H1 (cell line): Measurements from ENCODE around the gene MORC2. TPM values are rescaled to one million over a fixed set of nuclear protein-coding genes. Genes with fewer than 3 reads are reported as not detected.

Experiments used
- CTCF ChIA-PET: fragments of 300-600 bp; sonication (Branson Sonifier 250); formaldehyde crosslinking; loops from one replicate; lab custom pipeline; 2021; ENCODE audit not compliant: partially characterized antibody; lab: Charles Lee
- POLR2A ChIA-PET: fragments of 300-600 bp; sonication (Branson Sonifier 250); formaldehyde crosslinking; loops from one replicate; lab custom pipeline; 2021; ENCODE audit warnings: inconsistent platforms; ENCODE audit not compliant: partially characterized antibody; lab: Charles Lee
- DNase-seq, 2 experiments: peaks; one replicate each; pipeline versions ENCODE4 v3.0.0 to v3.0.0-alpha.2; 2010 to 2022; ENCODE audit warnings: low spot score in 2 of 2, low read depth in 1 of 2, mixed read lengths in 1 of 2
- FAIRE-seq: peaks from 2 replicates; lab custom pipeline; 2011; peaks lifted over from hg19 to GRCh38; lab: Jason Lieb, UNC
- H2AFZ ChIP-seq: 2 replicates; pipeline ENCODE4 v1.8.1; 2012; ENCODE audit warnings: low read length, inconsistent platforms
- H2AK5ac ChIP-seq: 2 replicates; pipeline ENCODE4 v1.6.1; 2013; ENCODE audit warnings: low read depth, low read length
- H2BK120ac ChIP-seq: replicated peaks from 2 replicates; pipeline ENCODE3; 2013; ENCODE audit warnings: low read depth, low read length, inconsistent platforms
- H2BK12ac ChIP-seq: 2 replicates; pipeline ENCODE4 v1.6.1; 2013; ENCODE audit warnings: low read depth, low read length
- H2BK15ac ChIP-seq: 2 replicates; pipeline ENCODE4 v1.6.1; 2013; ENCODE audit warnings: low read length
- H2BK20ac ChIP-seq: 2 replicates; pipeline ENCODE4 v1.6.1; 2013; ENCODE audit warnings: low read length
- H2BK5ac ChIP-seq: 2 replicates; pipeline ENCODE4 v1.6.1; 2013; ENCODE audit warnings: low read depth, low read length
- H3K14ac ChIP-seq: 2 replicates; pipeline ENCODE4 v1.6.1; 2013; ENCODE audit warnings: inconsistent platforms; ENCODE audit not compliant: insufficient read length
- H3K18ac ChIP-seq: 2 replicates; pipeline ENCODE4 v1.6.1; 2013; ENCODE audit warnings: low read length; ENCODE audit errors: extremely low read depth
- H3K23ac ChIP-seq: 2 replicates; pipeline ENCODE4 v1.6.1; 2013; ENCODE audit warnings: inconsistent platforms; ENCODE audit not compliant: insufficient read length
- H3K23me2 ChIP-seq: 2 replicates; pipeline ENCODE4 v1.6.1; 2013; ENCODE audit warnings: low read depth, low read length
- H3K27ac ChIP-seq: 2 replicates; pipeline ENCODE4 v1.6.1; 2011; ENCODE audit warnings: low read depth, low read length, inconsistent platforms
- H3K27me3 ChIP-seq, 4 experiments: replicated peaks in 1 of 4; 1 replicate in 1 of 4; 2 replicates in 3 of 4; pipeline versions ENCODE4 v1.6.1 to v1.8.1; 2011 to 2013; ENCODE audit warnings: low read length in 3 of 4, mild to moderate bottlenecking in 3 of 4, inconsistent platforms in 2 of 4, mixed read lengths in 2 of 4, moderate library complexity in 1 of 4; ENCODE audit not compliant: control insufficient read depth in 3 of 4, insufficient read depth in 3 of 4; ENCODE audit errors: extremely low read depth in 1 of 4
- H3K36me3 ChIP-seq, 4 experiments: 2 replicates each; pipeline versions ENCODE4 v1.6.1 to v1.8.1; 2011 to 2013; ENCODE audit warnings: mild to moderate bottlenecking in 4 of 4, low read length in 3 of 4, moderate library complexity in 2 of 4, control low read depth in 1 of 4, inconsistent platforms in 1 of 4; ENCODE audit not compliant: insufficient read depth in 4 of 4, control insufficient read depth in 2 of 4
- H3K4ac ChIP-seq: replicated peaks from 2 replicates; pipeline ENCODE3; 2013; ENCODE audit warnings: low read length, low read depth, mixed read lengths, inconsistent platforms; ENCODE audit not compliant: insufficient read length
- H3K4me1 ChIP-seq, 4 experiments: replicated peaks in 1 of 4; 1 replicate in 1 of 4; 2 replicates in 3 of 4; pipeline versions ENCODE4 v1.6.1 to v1.8.1; 2011 to 2013; ENCODE audit warnings: low read length in 3 of 4, inconsistent platforms in 2 of 4, mixed read lengths in 1 of 4; ENCODE audit not compliant: insufficient read depth in 4 of 4, control insufficient read depth in 3 of 4
- H3K4me2 ChIP-seq, 2 experiments: 2 replicates each; pipeline versions ENCODE4 v1.6.1 to v1.8.1; 2011 to 2013; ENCODE audit warnings: low read depth in 2 of 2, low read length in 2 of 2, control low read depth in 1 of 2, inconsistent platforms in 1 of 2, mild to moderate bottlenecking in 1 of 2; ENCODE audit not compliant: insufficient read depth in 1 of 2
- H3K4me3 ChIP-seq, 4 experiments: fragments of 200-600, 300-600 bp in 1 of 4; sonication (generic), shearing (Covaris generic), sonication (Bioruptor Twin) in 1 of 4; 2 replicates each; pipeline versions ENCODE4 v1.5.1 to v1.8.1; 2011 to 2016; ENCODE audit warnings: low read length in 4 of 4, low read depth in 3 of 4, control low read depth in 2 of 4, inconsistent platforms in 2 of 4, mild to moderate bottlenecking in 2 of 4, mixed read lengths in 1 of 4, moderate library complexity in 1 of 4; ENCODE audit not compliant: insufficient read depth in 2 of 4; ENCODE audit errors: extremely low read depth in 1 of 4
- H3K56ac ChIP-seq: replicated peaks from 2 replicates; pipeline ENCODE3; 2013; ENCODE audit warnings: low read depth, mild to moderate bottlenecking, mixed read lengths, low read length, inconsistent platforms; ENCODE audit not compliant: insufficient read length
- H3K79me1 ChIP-seq: 2 replicates; pipeline ENCODE4 v1.6.1; 2013; ENCODE audit warnings: low read depth, low read length, control low read depth
- H3K79me2 ChIP-seq, 2 experiments: 2 replicates each; pipeline versions ENCODE4 v1.6.1 to v1.8.1; 2012 to 2013; ENCODE audit warnings: low read length in 2 of 2, mild to moderate bottlenecking in 2 of 2, inconsistent platforms in 1 of 2; ENCODE audit not compliant: insufficient read depth in 2 of 2, control insufficient read depth in 1 of 2
- H3K9ac ChIP-seq, 4 experiments: replicated peaks in 1 of 4; 1 replicate in 1 of 4; 2 replicates in 3 of 4; pipeline versions ENCODE4 v1.6.1 to v1.8.1; 2011 to 2013; ENCODE audit warnings: low read depth in 3 of 4, low read length in 3 of 4, control low read depth in 2 of 4, mild to moderate bottlenecking in 2 of 4, moderate library complexity in 2 of 4, inconsistent platforms in 1 of 4; ENCODE audit errors: extremely low read depth in 1 of 4
- H3K9me3 ChIP-seq, 2 experiments: 2 replicates each; pipeline versions ENCODE4 v1.6.1 to v1.8.1; 2012 to 2013; ENCODE audit warnings: mild to moderate bottlenecking in 2 of 2, moderate library complexity in 2 of 2, control low read depth in 1 of 2, inconsistent platforms in 1 of 2, low read depth in 1 of 2, low read length in 1 of 2, mixed read lengths in 1 of 2; ENCODE audit not compliant: insufficient read depth in 2 of 2
- H4K20me1 ChIP-seq, 2 experiments: replicated peaks in 1 of 2; 2 replicates each; pipeline versions ENCODE3 to v1.8.1; 2011 to 2013; ENCODE audit warnings: inconsistent platforms in 2 of 2, low read length in 2 of 2, mild to moderate bottlenecking in 1 of 2; ENCODE audit not compliant: insufficient read depth in 2 of 2, control insufficient read depth in 1 of 2
- H4K5ac ChIP-seq: 2 replicates; pipeline ENCODE4 v1.6.1; 2013; ENCODE audit warnings: low read length, low read depth, mixed read lengths, inconsistent platforms; ENCODE audit not compliant: insufficient read length
- H4K8ac ChIP-seq: 2 replicates; pipeline ENCODE4 v1.8.0; 2013; ENCODE audit warnings: mild to moderate bottlenecking, moderate library complexity, low read length, inconsistent platforms; ENCODE audit not compliant: insufficient read depth; ENCODE audit errors: extremely low read depth
- H4K91ac ChIP-seq: replicated peaks from 2 replicates; pipeline ENCODE3; 2013; ENCODE audit warnings: low read length, mixed read lengths, inconsistent platforms; ENCODE audit not compliant: insufficient read length
- EP300 ChIP-seq, 2 experiments: IDR thresholded peaks; 1 replicate in 1 of 2; 2 replicates in 1 of 2; pipeline ENCODE4 v1.6.1; 2011 to 2012; ENCODE audit warnings: low read depth in 2 of 2, low read length in 2 of 2, mild to moderate bottlenecking in 2 of 2, borderline replicate concordance in 1 of 2, inconsistent platforms in 1 of 2, moderate library complexity in 1 of 2
- HDAC2 ChIP-seq, 2 experiments: fragments of 300-600 bp in 1 of 2; sonication (generic) in 1 of 2; IDR thresholded peaks; 2 replicates each; pipeline ENCODE4 v1.6.1; 2011 to 2012; ENCODE audit warnings: low read depth in 2 of 2, low read length in 2 of 2, mild to moderate bottlenecking in 2 of 2, moderate library complexity in 2 of 2, borderline replicate concordance in 1 of 2, inconsistent platforms in 1 of 2
- SP1 ChIP-seq: IDR thresholded peaks from 2 replicates; pipeline ENCODE4 v1.6.1; 2011; ENCODE audit warnings: low read depth, low read length
- WGBS, 2 experiments: shearing (Covaris generic) in 1 of 2; methylation state at CpG; one replicate each; pipeline versions ENCODE4 v1.1.6 to v1.1.7; 2013 to 2015; ENCODE audit warnings: low lambda C conversion rate in 2 of 2, mixed read lengths in 2 of 2, inconsistent platforms in 1 of 2, low coverage in 1 of 2, missing lambda C conversion rate in 1 of 2; ENCODE audit not compliant: insufficient replicate concordance in 2 of 2, insufficient coverage in 1 of 2, insufficient read length in 1 of 2; ENCODE audit errors: extremely low coverage in 1 of 2, missing lambda C conversion rate in 1 of 2; 5-methylcytosine and 5-hydroxymethylcytosine counted together
- polyA plus RNA-seq, 7 experiments: library from polyadenylated mRNA; depleted of rRNA in 3 of 7; stranded (reverse) in 5 of 7; unstranded in 2 of 7; fragments of >200 nt in 5 of 7; fragments of 200-250 nt in 2 of 7; gene quantifications; 1 replicate in 5 of 7; 2 replicates in 1 of 7; 4 replicates in 1 of 7; pipeline versions ENCODE4 v1.2.1 to v1.2.3, GENCODE V29; 2011 to 2013; ENCODE audit warnings: missing spikeins in 2 of 7, mixed read lengths in 2 of 7
- total RNA-seq: library from RNA; stranded (reverse); fragmentation: NEBNext Ultra II Directional; extraction: Animal tissue kit (Norgen Biotek cat#: 25700); gene quantifications from 2 replicates; pipeline ENCODE4 v1.2.1, GENCODE V29; 2021
- TF ChIP-seq, protein P1 (sequence below): IDR thresholded peaks from 2 replicates; pipeline ENCODE4 v1.6.1; 2012; ENCODE audit warnings: low read length, inconsistent platforms

The MORC2 gene
- total and polyA plus RNA-seq, 2 of the 8 experiments (the other 6 are each of a cell fraction or from before 2014, with no cell fraction given) = 15.4 to 68.0 TPM

DNA sequence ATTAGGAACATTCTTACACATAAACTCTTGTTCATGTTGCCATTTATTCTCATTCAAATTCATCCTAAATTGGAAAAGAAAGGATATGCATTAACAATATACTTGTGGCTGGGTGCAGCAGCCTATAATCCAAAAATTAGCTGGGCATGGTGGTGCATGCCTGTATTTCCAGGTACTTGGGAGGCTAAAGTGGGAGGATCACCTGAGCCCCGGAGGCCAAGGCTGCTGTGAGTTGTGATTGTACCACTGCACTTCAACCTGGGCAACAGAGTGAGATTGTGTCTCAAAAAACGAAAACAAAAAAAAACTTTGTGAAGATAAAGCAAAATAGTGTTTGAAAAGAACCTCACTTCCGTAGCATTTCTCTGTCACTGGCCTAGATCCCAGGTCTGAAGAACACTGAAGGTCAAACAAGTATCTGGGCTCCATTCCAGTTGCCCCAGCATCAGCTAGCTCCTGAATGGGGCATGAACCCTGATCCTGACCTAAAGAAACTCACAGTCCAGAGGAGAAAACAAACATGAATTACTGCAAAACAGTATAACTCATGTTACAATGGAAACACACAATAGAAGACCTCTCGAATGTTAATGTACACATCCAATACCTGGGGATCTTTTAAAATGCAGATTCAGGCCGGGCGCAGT lies 32.7 kb upstream of the MORC2 start:
- TF ChIP-seq SP1 (no peak), EP300 (IDR thresholded peaks at IDR 0.05; ENCODE audit: borderline replicate concordance in 1 of 2, low read depth in 2 of 2, low read length in 2 of 2) (no peak), HDAC2 (IDR thresholded peaks at IDR 0.05; ENCODE audit: borderline replicate concordance in 1 of 2, low read depth in 2 of 2, low read length in 2 of 2) (no peak)
- TF ChIP-seq, protein P1, sequence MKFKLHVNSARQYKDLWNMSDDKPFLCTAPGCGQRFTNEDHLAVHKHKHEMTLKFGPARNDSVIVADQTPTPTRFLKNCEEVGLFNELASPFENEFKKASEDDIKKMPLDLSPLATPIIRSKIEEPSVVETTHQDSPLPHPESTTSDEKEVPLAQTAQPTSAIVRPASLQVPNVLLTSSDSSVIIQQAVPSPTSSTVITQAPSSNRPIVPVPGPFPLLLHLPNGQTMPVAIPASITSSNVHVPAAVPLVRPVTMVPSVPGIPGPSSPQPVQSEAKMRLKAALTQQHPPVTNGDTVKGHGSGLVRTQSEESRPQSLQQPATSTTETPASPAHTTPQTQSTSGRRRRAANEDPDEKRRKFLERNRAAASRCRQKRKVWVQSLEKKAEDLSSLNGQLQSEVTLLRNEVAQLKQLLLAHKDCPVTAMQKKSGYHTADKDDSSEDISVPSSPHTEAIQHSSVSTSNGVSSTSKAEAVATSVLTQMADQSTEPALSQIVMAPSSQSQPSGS = no peak
- Histone ChIP-seq H4K8ac (no peak overlapping the region), H2BK20ac (no peak overlapping the region), H3K27ac (no peak overlapping the region), H4K5ac (no peak overlapping the region), H3K79me1 (no peaks in the 10 kb centered on the region), H3K9me3 (peaks cover 2 to 4% of the 10 kb centered on the region in 2 experiments; a peak in 1 of 4 replicates), H2BK120ac (no peak overlapping the region), H3K56ac (no peak overlapping the region), H3K4ac (no peak overlapping the region), H2BK12ac (no peak overlapping the region), H4K20me1 (no peaks in the 10 kb centered on the region), H3K27me3 (no peaks in the 10 kb centered on the region; a peak in 1 of 7 replicates), H3K36me3 (no peaks in the 10 kb centered on the region), H2BK15ac (no peak overlapping the region), H3K9ac (no peak overlapping the region), H3K14ac (no peak overlapping the region), H3K23me2 (no peaks in the 10 kb centered on the region), H2BK5ac (no peak overlapping the region), H4K91ac (no peak overlapping the region), H3K4me2 (no peak overlapping the region), H3K4me1 (no peaks in the 10 kb centered on the region), H3K23ac (no peak overlapping the region), H2AFZ (no peak overlapping the region), H2AK5ac (no peak overlapping the region), H3K79me2 (no peaks in the 10 kb centered on the region), H3K4me3 (no peak overlapping the region), H3K18ac (no peak overlapping the region)
- FAIRE-seq (no peak), DNase-seq (no peak)
- POLR2A ChIA-PET = interaction anchor here (1.1 to 1.9 kb wide), 2 partner anchors 32 kb away, joined by 3 to 6 read pairs; partner anchors contain the start of genes MORC2 and TUG1
- CTCF ChIA-PET = no interaction called here
- WGBS, 2 experiments = 81% methylated on average over 6 of the region's 6 CpGs; no CpG with 5 or more reads in 1 of the 2 experiments
